ENCODE data around the gene HGFAC. TPM values are rescaled to one million over a fixed set of nuclear protein-coding genes. Genes with fewer than 3 reads are reported as not detected.

Gene HGFAC
- total RNA-seq, 1 donor from 2014 or later = not detected

DNA sequence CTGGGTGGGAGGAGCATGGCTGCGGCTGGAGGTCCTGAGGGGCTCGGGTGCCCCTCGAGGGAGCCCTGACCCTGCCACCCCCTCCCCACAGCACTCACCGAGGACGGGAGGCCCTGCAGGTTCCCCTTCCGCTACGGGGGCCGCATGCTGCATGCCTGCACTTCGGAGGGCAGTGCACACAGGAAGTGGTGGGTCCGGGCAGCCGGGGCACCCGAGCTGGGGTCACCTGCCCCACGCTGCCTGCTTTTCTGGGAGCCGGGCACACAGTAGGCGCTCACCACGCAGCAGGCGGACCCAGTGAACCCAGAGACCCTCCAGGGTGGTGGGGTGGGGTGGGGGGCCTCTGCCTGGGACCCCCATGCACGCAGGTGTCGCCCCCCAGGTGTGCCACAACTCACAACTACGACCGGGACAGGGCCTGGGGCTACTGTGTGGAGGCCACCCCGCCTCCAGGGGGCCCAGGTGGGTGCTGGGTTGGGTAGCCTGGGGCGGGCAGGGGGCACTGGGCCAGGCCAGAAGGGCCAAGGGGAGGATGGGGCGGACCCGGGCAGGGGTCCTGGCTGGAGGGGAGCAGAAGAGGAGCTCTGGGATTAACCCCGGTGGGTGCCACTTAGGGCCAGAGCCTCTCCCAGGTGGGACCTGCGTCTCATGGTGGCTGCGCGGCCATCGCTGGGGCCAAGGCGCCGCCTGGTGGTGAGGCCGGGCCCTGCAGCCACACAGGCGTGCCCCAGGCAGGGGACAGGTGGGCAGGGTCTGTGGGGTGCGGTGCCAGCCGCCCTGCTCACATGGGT lies 1.4 kb downstream of the HGFAC start:
- no peak for DNase-seq (ENCODE audit: low read depth)
- H3K4me3 ChIP-seq (ENCODE audit: low read depth, low read length) = no peak overlapping the region
- TF ChIP-seq, protein P1, sequence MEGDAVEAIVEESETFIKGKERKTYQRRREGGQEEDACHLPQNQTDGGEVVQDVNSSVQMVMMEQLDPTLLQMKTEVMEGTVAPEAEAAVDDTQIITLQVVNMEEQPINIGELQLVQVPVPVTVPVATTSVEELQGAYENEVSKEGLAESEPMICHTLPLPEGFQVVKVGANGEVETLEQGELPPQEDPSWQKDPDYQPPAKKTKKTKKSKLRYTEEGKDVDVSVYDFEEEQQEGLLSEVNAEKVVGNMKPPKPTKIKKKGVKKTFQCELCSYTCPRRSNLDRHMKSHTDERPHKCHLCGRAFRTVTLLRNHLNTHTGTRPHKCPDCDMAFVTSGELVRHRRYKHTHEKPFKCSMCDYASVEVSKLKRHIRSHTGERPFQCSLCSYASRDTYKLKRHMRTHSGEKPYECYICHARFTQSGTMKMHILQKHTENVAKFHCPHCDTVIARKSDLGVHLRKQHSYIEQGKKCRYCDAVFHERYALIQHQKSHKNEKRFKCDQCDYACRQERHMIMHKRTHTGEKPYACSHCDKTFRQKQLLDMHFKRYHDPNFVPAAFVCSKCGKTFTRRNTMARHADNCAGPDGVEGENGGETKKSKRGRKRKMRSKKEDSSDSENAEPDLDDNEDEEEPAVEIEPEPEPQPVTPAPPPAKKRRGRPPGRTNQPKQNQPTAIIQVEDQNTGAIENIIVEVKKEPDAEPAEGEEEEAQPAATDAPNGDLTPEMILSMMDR (conservative IDR thresholded peaks at IDR 0.05; ENCODE audit: low read depth, low read length) = peak; percentile 85

DNA sequence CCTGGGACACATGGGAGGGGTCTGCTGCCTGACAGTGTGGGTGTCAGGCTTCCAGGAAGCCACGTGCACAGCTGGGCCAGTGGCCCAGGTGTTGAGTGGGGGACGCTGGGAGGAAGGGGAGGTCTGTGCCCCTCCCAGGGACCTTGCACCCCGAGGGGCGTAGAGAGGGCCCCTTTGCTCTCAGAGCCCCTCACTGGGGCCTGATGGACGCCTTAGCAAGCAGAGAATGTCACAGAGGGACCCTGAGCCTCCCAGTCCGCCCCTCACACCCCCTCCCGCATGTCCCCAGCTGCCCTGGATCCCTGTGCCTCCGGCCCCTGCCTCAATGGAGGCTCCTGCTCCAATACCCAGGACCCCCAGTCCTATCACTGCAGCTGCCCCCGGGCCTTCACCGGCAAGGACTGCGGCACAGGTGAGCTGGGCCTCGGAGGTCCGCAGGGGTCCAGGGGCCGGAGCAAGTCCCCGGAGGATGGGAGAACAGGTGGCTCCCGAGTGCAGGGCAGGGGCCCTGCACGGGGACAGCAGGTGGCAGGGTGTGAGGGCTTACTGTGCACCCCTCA lies 2.1 kb downstream of the HGFAC start:
- no peak for DNase-seq (ENCODE audit: low read depth)
- TF ChIP-seq, protein P1 (conservative IDR thresholded peaks at IDR 0.05; ENCODE audit: low read depth, low read length) = no peak
- H3K4me3 ChIP-seq (ENCODE audit: low read depth, low read length) = no peak overlapping the region

DNA sequence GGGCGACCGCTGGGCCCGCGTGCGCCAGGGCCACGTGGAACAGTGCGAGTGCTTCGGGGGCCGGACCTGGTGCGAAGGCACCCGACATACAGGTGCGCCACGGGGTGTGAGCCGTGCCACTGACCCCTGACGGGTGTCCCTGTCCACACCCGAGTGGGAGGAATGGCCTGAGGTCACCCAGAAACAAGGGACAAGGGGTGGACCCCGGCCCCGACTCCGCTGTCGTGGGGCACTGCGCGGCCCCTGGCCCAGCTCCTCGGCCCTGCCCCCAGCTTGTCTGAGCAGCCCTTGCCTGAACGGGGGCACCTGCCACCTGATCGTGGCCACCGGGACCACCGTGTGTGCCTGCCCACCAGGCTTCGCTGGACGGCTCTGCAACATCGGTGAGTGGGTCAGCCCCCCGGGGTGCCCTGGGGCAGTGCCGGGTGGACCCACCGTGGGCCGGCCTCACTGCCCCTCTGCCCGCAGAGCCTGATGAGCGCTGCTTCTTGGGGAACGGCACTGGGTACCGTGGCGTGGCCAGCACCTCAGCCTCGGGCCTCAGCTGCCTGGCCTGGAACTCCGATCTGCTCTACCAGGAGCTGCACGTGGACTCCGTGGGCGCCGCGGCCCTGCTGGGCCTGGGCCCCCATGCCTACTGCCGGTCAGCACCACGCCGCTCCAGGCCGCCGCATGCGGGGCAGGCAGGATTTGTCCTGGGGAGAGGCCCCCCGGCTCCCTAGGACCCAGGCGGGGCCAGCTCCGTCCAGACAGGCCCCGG lies 2.8 kb downstream of the HGFAC start:
- no peak for DNase-seq (ENCODE audit: low read depth)
- TF ChIP-seq, protein P1 (conservative IDR thresholded peaks at IDR 0.05; ENCODE audit: low read depth, low read length) = no peak
- no peak overlapping the region for H3K4me3 ChIP-seq (ENCODE audit: low read depth, low read length)

DNA sequence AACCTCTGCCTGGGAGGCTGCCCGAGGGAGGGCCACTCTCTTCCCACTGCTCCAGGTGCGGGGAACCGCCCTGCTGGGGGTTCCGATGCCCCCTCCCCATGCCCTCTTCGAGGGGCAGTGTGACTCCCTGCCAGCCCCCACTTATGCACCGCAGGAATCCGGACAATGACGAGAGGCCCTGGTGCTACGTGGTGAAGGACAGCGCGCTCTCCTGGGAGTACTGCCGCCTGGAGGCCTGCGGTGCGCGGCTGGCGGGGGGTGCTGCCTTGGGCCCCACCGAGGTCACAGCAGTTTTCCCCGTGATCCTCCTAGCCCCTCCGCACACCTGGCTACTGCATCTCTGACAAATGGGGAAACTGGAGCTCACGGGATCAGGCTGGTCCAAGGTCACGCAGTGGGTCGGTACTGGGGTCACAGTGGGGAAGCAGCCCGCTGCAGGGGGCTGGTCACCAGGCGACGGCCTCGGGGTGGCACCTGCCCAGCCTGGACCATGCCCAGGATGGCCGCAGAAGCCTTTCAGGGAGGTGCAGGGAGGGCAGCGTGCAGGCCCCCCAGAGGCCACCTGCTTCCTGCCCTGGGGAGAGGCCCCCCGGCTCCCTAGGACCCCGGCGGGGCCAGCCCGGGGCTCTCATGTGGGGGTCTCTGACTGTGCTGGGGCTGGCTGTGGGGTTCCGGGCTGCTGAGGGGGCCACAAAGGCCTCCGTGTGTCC lies 3.5 kb downstream of the HGFAC start:
- H3K4me3 ChIP-seq (ENCODE audit: low read depth, low read length) = no peak overlapping the region
- TF ChIP-seq, protein P1 (conservative IDR thresholded peaks at IDR 0.05; ENCODE audit: low read depth, low read length) = no peak

DNA sequence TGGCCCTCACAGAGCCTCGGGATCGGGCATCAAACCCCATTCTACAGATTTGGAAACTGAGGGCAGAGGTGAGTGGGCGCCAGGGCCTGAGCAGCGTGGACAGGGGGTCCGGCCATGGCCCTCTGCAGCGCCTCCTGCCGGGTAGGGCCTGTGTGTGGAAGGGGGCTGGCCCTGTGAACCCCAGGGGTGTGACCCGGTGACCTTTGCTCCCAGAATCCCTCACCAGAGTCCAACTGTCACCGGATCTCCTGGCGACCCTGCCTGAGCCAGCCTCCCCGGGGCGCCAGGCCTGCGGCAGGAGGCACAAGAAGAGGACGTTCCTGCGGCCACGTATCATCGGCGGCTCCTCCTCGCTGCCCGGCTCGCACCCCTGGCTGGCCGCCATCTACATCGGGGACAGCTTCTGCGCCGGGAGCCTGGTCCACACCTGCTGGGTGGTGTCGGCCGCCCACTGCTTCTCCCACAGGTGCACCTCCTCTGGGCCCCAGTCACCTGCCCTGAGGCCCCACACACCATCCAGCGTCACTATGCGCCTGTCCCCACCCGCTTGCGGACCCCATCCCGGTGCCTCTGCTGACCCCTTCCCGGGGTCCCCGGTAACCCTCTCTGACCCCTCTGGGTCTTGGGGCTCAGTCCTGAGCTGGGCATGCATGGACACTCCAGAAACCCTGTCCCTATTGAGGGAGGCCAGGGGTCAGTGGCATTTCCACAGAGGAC lies 4.2 kb downstream of the HGFAC start:
- DNase-seq (ENCODE audit: low read depth) = no peak
- H3K4me3 ChIP-seq (ENCODE audit: low read depth, low read length) = no peak overlapping the region
- TF ChIP-seq, protein P1 (conservative IDR thresholded peaks at IDR 0.05; ENCODE audit: low read depth, low read length) = no peak

More for the DNA sequence above, 3.5 kb downstream of the HGFAC start:
- no peak for DNase-seq (ENCODE audit: low read depth)

DNA sequence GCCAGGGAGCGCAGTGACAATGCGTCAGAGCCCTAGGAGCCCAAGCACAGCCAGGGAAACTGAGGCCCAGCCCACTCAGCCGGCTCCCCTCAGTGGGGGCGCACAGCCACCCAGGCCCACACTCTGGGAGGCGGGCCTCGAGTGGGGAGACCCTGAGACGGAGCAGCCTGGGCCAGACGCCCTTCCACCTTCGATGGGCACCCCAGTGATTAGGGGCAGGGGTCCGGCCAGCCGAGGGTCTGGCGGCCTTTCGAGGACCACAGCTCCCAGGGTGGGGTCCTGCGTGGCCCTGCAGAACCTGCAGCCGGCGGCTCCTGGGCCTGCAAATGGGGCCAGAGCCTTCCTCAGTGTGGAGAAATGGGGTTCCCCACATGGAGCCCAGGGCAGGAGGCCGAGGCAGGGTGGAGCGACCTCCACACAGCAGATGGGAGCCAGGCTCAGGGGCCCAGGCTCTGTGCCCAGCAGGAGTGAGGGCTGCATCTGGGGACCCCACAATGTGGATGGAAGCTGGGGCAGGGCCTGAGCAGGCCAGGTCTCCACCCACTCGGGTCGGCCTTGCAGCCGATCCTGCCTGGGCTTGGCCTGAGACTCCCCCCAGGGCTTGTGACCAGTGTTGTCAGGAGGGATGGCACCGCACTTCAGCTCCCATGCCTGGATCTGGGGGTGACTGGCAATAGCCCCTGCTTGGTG lies 5.0 kb downstream of the HGFAC start:
- TF ChIP-seq, protein P1 (conservative IDR thresholded peaks at IDR 0.05; ENCODE audit: low read depth, low read length) = no peak
- H3K4me3 ChIP-seq (ENCODE audit: low read depth, low read length) = no peak overlapping the region
- DNase-seq (ENCODE audit: low read depth) = no peak

All from epithelial cell of proximal tubule (primary cell).